KMS-11 (cell line): Measurements from ENCODE around the gene ABTB1.

ENCODE experiments used
- H2AFZ ChIP-seq: fragments of 200-600 bp; sonication (generic); 2 replicates; pipeline ENCODE4 v1.6.1; 2016; ENCODE audit warnings: antibody characterized with exemption, mixed run types, low read depth
- H3K27ac ChIP-seq: fragments of 200-600 bp; sonication (generic); 2 replicates; pipeline ENCODE4 v1.6.1; 2016; ENCODE audit warnings: mild to moderate bottlenecking, mixed run types
- H3K27me3 ChIP-seq: fragments of 200-600 bp; sonication (generic); 2 replicates; pipeline ENCODE4 v1.6.1; 2017; ENCODE audit warnings: mild to moderate bottlenecking, low read depth, mixed run types, moderate library complexity; ENCODE audit not compliant: insufficient read depth
- H3K36me3 ChIP-seq: fragments of 200-600 bp; sonication (generic); 2 replicates; pipeline ENCODE4 v1.6.1; 2017; ENCODE audit warnings: mild to moderate bottlenecking, mixed run types; ENCODE audit not compliant: insufficient read depth
- H3K4me1 ChIP-seq: fragments of 200-600 bp; sonication (generic); 2 replicates; pipeline ENCODE4 v1.6.1; 2016; ENCODE audit warnings: mild to moderate bottlenecking, low read depth, mixed run types; ENCODE audit not compliant: poor library complexity, severe bottlenecking
- H3K4me2 ChIP-seq: fragments of 200-600 bp; sonication (generic); 2 replicates; pipeline ENCODE4 v1.7.0; 2016; ENCODE audit warnings: mild to moderate bottlenecking, mixed run types
- H3K4me3 ChIP-seq: fragments of 200-600 bp; sonication (generic); IDR thresholded peaks from 2 replicates; pipeline ENCODE4 v1.6.1; 2017; ENCODE audit warnings: low read depth, low read length, mixed read lengths; ENCODE audit not compliant: insufficient read depth
- H3K79me2 ChIP-seq: fragments of 200-600 bp; sonication (generic); 2 replicates; pipeline ENCODE4 v1.6.1; 2016; ENCODE audit warnings: low read depth, mixed run types; ENCODE audit not compliant: insufficient read depth
- H3K9ac ChIP-seq: fragments of 200-600 bp; sonication (generic); 2 replicates; pipeline ENCODE4 v1.6.1; 2016; ENCODE audit warnings: mild to moderate bottlenecking, mixed run types
- H4K20me1 ChIP-seq: fragments of 200-600 bp; sonication (generic); 2 replicates; pipeline ENCODE4 v1.6.1; 2016; ENCODE audit warnings: mild to moderate bottlenecking, mixed run types; ENCODE audit not compliant: insufficient read depth
- TF ChIP-seq, protein P1 (sequence below): fragments of 200-600 bp; sonication (generic); conservative IDR thresholded peaks from 2 replicates; pipeline ENCODE4 v1.6.1; 2017; ENCODE audit warnings: low read depth, mild to moderate bottlenecking, antibody characterized with exemption, low read length, moderate library complexity, mixed read lengths

Gene ABTB1

DNA sequence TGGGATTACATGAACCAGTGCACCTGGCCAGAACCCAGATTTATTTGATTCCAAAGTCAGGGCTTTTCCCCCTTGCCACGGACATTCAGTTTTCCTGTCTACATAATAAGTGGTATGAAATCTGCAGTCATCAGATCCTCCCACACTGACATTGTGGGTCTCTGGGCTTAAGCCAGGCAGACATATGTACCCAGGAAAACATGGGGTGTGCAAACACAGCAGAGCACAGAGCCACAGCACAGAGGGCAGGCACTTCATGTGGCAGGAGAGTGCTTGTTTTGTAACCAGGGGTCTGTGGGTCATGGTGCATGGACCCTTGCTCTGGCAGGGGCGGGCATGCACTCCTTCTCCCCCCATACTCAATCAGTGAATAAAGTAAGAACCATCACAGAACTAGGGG lies 6.1 kb upstream of the ABTB1 start:
- Histone ChIP-seq H3K9ac (no peak overlapping the region), H3K36me3 (no peaks in the 10 kb centered on the region), H3K4me1 (peaks cover 2% of the 10 kb centered on the region), H4K20me1 (no peaks in the 10 kb centered on the region), H3K79me2 (no peaks in the 10 kb centered on the region), H2AFZ (no peak overlapping the region), H3K4me3 (no peak overlapping the region), H3K27ac (no peak overlapping the region), H3K4me2 (no peak overlapping the region), H3K27me3 (no peaks in the 10 kb centered on the region)
- TF ChIP-seq, protein P1, sequence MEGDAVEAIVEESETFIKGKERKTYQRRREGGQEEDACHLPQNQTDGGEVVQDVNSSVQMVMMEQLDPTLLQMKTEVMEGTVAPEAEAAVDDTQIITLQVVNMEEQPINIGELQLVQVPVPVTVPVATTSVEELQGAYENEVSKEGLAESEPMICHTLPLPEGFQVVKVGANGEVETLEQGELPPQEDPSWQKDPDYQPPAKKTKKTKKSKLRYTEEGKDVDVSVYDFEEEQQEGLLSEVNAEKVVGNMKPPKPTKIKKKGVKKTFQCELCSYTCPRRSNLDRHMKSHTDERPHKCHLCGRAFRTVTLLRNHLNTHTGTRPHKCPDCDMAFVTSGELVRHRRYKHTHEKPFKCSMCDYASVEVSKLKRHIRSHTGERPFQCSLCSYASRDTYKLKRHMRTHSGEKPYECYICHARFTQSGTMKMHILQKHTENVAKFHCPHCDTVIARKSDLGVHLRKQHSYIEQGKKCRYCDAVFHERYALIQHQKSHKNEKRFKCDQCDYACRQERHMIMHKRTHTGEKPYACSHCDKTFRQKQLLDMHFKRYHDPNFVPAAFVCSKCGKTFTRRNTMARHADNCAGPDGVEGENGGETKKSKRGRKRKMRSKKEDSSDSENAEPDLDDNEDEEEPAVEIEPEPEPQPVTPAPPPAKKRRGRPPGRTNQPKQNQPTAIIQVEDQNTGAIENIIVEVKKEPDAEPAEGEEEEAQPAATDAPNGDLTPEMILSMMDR: no peak

DNA sequence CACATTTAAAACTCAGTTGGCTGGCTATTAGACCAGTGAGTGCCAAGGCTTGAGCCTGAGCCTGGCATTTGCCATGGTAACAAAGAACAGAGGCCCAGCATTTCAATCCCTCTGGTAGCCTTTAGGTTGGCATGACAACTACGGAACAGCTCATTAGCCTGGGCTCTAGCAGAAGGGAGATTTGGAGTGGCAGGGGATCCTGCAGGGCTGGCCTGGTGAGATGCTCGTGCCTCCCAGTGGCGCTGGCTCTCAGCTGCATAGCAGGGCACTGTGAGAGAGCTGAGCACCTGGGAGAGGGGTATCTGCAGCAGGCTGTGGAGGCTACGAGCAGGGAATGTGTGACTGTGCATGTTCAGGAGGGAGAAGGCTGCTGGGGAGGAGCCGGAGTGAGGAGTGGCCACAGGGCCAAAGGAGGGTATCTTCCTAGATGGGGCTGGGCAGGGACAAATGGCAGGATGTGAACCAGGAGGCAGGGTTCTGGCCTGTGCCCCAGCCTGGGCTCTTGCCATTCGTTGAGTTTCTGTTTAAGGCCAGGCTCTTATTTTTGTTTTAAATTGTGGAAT lies 5.6 kb upstream of the ABTB1 start:
- no peaks in the 10 kb centered on the region for H3K36me3 ChIP-seq
- H3K27ac ChIP-seq: no peak overlapping the region

DNA sequence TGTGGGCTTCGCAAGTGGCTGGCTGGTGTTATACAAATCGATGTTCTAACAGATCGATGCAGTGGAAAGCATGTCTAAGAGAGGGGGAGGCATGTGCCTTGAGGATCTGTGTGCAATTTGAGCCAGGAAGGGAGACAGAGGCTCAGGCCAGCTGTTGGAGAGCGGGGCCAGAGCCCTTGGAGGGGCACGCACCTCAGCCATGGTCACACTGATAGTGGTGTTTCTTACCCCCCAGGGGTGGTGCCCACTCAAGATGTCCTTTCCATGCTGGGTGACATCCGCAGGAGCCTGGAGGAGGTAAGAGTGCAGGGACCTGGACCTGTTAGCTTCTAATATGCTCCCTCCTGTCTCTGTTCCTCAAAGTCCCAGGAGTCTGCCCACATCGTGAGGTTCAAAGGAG lies 3.8 kb upstream of the ABTB1 start:
- Histone ChIP-seq H3K4me2 (no peak overlapping the region), H3K9ac (no peak overlapping the region), H3K36me3 (no peaks in the 10 kb centered on the region), H3K79me2 (no peaks in the 10 kb centered on the region), H3K4me3 (no peak overlapping the region), H4K20me1 (no peaks in the 10 kb centered on the region), H3K27ac (no peak overlapping the region), H3K27me3 (no peaks in the 10 kb centered on the region), H2AFZ (no peak overlapping the region), H3K4me1 (peaks cover 13% of the 10 kb centered on the region)
- TF ChIP-seq, protein P1: no peak

More for the DNA sequence above, 5.6 kb upstream of the ABTB1 start:
- peaks cover 7% of the 10 kb centered on the region for H3K4me1 ChIP-seq
- no peak overlapping the region for H3K4me3 ChIP-seq
- H3K9ac ChIP-seq: no peak overlapping the region
- no peak overlapping the region for H2AFZ ChIP-seq
- no peaks in the 10 kb centered on the region for H3K27me3 ChIP-seq
- H4K20me1 ChIP-seq: no peaks in the 10 kb centered on the region
- H3K4me2 ChIP-seq: no peak overlapping the region
- TF ChIP-seq, protein P1: no peak
- no peaks in the 10 kb centered on the region for H3K79me2 ChIP-seq

DNA sequence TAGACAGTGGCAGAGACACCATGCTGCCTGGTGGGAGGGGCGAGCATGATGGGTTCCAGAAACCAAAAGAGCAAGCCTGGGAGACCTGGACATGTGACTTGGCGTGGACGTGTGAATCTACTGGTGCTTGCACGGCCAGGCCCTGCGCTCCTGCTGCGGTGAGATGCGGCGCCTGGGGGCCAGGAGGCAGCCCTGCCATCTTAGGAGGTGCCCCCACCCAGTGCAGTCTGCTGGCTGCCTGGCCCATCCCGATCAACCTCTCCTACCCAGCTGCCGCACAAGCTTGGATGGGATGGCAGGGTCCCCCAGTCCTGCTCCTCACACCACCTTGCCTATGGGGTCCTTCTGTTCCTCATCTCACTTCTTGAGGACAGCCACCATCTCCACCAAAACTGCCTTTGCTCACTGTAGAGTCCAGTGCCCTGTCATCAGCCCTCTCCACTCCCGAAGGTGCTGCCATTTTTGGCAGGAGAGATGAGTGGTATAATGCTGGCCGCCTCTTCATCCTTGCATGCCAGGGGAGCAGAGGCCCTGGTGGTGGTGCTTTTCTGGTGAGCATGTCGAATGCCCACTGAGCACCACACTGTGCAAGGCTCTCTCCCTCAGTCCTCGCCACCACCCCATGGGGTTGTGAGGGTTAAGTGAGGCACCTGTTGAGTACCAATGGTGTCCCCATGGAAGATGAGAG lies 3.1 kb upstream of the ABTB1 start:
- Histone ChIP-seq H4K20me1 (no peaks in the 10 kb centered on the region), H3K4me1 (peaks cover 13% of the 10 kb centered on the region), H3K4me3 (no peak overlapping the region), H3K79me2 (no peaks in the 10 kb centered on the region), H3K27me3 (no peaks in the 10 kb centered on the region), H2AFZ (no peak overlapping the region), H3K27ac (no peak overlapping the region), H3K4me2 (no peak overlapping the region), H3K9ac (no peak overlapping the region), H3K36me3 (no peaks in the 10 kb centered on the region)
- TF ChIP-seq, protein P1: no peak
